Measurements from ENCODE around the gene CLDN11. TPM values are rescaled to one million over a fixed set of nuclear protein-coding genes. Genes with fewer than 3 reads are reported as not detected.
A peak's percentile ranks its signal among the peaks of the same experiment; 100 is the strongest.

Gene CLDN11
- polyA plus RNA-seq, 5 donors, result 6.0 to 9.7 (median 7.6) TPM

GRCh38 chr3:170469151-170470062 lies 50.7 kb downstream of the CLDN11 start:
- peak in 1 of 2 donors; percentile 20 for DNase-seq

DNA sequence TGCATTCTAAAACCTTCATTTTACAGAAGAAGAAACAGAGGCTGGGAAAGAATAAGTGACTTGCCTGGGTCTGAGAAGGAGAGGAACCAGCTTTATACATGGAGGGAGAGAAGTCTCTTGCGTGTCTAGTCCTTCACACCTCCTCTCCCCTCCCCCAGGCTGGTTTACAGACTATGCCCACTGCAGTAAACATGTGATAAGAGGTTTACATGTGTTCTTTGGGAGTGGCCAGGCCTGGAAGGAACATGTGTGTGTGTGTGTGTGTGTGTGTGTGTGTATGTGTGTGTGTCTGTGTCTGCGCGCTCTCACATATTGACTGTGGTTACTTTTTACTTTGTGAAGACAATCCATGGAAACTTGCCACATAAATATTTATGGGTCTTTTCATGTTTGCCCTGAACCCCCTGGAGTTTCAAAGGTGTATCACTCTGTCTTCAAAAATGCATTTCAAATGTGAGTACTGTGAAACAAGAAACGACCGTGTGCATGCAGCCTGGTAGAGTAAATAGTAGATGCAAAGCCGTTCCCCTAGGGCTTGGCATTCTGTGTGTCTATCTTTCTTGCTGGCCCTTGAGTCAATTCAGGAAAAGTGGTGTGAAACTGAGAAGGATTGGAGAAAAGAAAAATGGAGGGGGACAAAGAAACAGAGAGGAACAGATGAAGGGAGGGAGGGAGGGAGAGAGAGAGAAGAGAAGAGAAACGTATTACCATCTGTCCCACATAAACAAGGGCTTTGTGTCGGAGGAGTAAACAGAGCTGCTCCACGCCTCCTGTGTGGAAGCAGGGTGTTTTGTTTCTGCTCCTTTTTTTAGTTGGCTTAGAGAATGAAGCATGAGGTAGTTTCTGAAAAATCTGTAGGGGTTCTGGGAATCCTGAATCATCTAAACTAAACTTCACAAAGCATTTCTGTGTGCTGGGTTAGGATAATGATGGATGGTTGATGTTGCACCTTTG lies 51.7 kb downstream of the CLDN11 start:
- no peak for DNase-seq

GRCh38 chr3:170471149-170471548 lies 52.5 kb downstream of the CLDN11 start:
- no peak for DNase-seq

- DNase-seq, result no peak
These were observed 54.7 kb downstream of the CLDN11 start for GRCh38 chr3:170473358-170473757.

DNA sequence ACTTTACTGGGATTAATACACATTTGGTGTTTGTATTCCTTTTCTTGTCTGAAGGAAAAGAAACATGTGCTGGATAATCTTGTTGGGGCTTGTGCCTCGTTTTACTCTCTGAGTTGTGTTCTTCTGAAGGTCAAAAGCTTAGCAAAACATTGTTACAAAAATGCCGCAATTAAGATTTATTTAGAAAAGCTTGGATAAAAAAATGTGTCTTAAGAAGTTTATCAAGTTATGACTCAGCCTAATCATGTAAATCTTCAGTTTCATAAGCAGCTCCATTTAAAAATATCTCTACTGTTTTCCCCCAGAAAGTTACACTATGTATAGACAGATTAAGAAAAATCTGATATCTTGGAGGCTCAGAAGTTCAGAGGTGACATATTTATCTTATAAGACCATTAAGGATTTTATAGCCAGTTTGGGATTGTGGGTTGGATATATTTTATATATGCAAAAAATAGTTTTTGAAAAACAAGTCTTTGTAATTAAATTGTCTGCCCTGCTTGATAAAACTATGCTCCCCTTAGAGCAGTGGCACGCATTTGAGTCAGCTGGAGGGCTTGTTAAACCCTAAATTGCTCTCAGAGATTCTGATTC lies 56.5 kb downstream of the CLDN11 start:
- no peak for DNase-seq

GRCh38 chr3:170476291-170476690 lies 57.6 kb downstream of the CLDN11 start:
- no peak for DNase-seq

GRCh38 chr3:170477395-170477794 lies 58.7 kb downstream of the CLDN11 start:
- DNase-seq, result no peak

DNA sequence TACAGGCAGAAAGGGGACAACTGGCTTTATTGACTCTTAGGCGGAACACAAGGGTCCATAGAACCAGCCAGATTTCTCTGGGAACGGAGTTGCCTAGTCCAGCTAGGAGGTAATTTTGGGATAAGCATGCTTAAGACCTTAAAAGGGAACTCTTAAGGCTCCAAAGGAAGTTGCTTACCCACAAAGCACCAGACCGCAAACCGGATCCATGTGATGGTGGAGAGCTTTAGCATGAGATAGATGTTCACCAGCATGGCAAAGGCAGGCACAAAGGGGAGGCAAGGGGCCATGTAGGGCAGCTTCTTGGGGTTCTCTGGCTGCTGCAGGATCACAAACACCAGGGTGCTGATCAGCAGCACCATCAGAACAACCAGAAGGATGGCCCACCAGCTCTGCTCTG lies 61.4 kb downstream of the CLDN11 start:
- no peak for DNase-seq

DNA sequence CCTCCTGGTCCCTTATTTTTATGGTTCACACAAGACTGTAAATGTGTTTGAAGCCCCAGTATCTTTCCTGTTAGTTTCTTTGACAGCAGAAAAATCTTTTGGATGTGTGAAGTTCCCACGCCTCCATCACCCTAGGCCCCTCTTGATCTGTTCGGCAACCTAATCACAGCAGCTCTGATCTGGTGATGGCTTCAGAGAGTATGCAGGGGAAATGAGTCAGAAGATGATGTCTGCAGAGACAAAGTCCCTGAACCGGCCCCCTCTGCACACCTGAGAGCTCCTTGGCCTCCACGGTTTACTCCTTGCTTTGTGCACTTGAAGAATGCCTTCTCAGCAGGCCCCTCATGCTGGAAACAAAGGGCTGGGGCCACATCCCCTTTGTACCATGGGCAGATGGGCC lies 63.5 kb downstream of the CLDN11 start:
- no peak for DNase-seq

GRCh38 chr3:170483485-170484262 lies 65.0 kb downstream of the CLDN11 start:
- DNase-seq, result no peak

Other genes starting within 250 kb of the CLDN11 start
- 10 to 100 TPM; 14.8 to 44.4 (median 41.6) TPM for gene PHC3, start 237.1 kb upstream of the CLDN11 start, polyA plus RNA-seq (ENCODE audit: insufficient read depth in 1 of 5, insufficient read length in 5 of 5, low replicate concordance in 1 of 5)
- 10 to 100 TPM; 41.0 to 83.7 (median 72.5) TPM for gene PRKCI, start 196.4 kb upstream of the CLDN11 start, polyA plus RNA-seq (ENCODE audit: insufficient read depth in 1 of 5, insufficient read length in 5 of 5, low replicate concordance in 1 of 5)
- gene SKIL, start 61.2 kb upstream of the CLDN11 start, polyA plus RNA-seq (ENCODE audit: insufficient read depth in 1 of 5, insufficient read length in 5 of 5, low replicate concordance in 1 of 5), result 10 to 100 TPM; 32.4 to 58.9 (median 54.2) TPM
- under 1 TPM; 0.01 to 0.50 (median 0.35) TPM for gene SLC7A14, start 167.2 kb downstream of the CLDN11 start, polyA plus RNA-seq (ENCODE audit: insufficient read depth in 1 of 5, insufficient read length in 5 of 5, low replicate concordance in 1 of 5)

Data from right lung (tissue), 5 donors.